SK-N-MC (cell line): ENCODE data around the gene CYP2D6.
"Not testable (repeated sequence)": the region's sequence is repeated elsewhere in the genome, so short reads cannot be mapped to it uniquely, and the experiment has no call there.

Experiments used
- EZH2 ChIP-seq: fragments of 200-600 bp; sonication (generic); IDR thresholded peaks from one replicate; pipeline ENCODE4 v1.6.1; 2017; ENCODE audit warnings: antibody characterized with exemption
- POLR2AphosphoS5 ChIP-seq: IDR thresholded peaks from 2 replicates; pipeline ENCODE4 v1.6.1; 2012; ENCODE audit warnings: mild to moderate bottlenecking, low read depth, low read length, borderline replicate concordance

DNA sequence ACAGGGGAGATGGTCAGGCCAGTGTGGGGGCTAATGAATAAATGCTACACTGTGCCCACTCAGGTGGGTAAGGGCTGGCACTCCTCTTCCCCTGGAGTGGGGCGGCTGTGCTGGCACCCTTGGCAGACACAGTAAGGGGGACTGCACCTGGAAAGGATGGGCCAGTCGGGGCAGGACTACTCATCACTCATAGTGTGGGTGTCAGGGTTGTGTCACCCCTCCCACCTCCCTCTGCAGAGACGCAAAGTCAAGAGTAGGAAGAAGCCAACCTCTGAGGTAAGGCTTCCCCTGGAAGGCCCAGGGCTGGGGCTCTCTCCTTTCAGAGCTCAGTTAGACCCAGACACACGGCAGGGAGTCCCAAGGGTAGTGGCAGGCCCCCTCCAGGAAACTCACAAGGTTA is 7.1 kb downstream of the CYP2D6 start:
- not testable (repeated sequence) for TF ChIP-seq POLR2AphosphoS5, EZH2
